ENCODE measurements around the gene DUSP1.

DUSP1 gene

DNA sequence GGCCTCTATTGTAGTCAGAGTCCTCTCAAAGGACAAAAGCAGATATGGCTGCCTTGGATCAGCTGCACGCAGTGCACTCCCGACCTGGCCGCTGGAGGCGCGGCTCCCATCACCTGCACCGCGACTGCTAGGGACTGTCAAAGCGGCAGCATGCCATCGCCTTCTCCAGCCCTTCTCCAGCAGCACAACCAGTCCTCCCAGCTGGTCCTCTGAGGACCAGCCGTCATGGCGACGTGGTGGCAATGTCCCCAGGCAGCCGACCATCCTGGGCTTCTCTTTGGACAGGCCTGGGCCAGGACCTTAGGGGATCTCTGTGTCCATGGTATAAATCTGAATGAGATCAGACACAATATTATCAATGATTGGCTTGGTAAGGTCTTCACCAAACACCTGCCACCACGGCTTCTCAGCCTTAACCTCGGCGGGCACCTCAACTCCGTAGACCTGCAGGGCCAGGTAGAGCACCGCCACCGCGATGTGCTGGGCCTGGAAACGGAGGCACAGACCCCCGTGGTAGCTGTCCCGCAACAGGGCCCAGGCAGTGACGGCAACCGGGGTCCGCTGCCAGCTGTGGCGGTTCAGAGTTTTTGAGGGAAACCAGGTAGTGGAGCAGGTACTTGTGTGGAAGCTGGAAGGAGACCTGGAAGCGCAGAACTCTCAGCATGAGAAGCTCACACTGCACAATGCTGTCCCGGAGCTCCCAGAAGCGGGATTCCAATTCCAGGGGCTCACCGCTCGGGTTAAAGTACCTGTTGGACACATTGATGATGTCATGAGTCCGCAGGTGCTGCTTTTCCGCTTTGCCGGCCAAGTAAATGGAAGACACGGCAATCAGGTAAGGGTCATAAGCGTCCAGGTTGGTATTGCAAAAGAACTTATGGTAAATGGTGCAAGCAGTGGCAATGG lies 8.5 kb downstream of the DUSP1 start:
- no peak for DNase-seq

DNA sequence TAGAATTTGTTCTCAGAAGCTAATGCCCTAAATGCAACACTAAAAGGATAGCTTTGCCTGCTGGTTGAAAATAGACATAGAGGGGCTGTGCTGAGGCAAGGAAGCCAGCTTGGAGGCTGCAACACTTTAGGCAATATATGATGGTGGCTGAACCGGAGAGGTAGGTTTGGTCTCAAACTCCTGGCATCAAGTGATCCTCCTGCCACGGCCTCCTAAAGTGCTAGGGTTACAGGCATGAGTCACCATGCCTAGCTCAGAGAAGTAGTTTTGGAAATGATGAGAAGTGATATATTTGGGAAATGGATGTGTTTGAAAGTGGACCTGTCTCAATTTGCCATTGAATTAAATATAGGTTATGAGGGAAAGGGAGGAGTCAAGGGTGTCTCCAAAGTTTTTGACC lies 10.0 kb downstream of the DUSP1 start:
- DNase-seq, result no peak

- no peak for DNase-seq
Observed at GRCh38 chr5:172760136-172760535, 10.9 kb downstream of the DUSP1 start.

DNA sequence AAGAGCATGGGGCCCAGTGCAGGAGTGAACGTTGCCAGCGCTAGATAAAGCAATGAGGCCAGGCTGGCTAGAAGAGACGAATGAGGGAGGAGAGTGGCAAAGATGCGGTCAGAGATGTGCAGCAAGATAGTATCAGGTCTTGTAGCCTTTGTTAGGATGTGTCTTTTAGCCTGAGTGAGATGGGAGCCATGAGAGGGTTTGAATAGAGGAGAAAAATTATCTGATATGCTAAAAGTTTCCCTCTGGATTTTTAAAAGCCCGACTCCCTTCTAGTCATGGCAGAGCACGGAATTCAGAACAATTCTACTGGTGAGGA lies 12.2 kb downstream of the DUSP1 start:
- no peak for DNase-seq

DNA sequence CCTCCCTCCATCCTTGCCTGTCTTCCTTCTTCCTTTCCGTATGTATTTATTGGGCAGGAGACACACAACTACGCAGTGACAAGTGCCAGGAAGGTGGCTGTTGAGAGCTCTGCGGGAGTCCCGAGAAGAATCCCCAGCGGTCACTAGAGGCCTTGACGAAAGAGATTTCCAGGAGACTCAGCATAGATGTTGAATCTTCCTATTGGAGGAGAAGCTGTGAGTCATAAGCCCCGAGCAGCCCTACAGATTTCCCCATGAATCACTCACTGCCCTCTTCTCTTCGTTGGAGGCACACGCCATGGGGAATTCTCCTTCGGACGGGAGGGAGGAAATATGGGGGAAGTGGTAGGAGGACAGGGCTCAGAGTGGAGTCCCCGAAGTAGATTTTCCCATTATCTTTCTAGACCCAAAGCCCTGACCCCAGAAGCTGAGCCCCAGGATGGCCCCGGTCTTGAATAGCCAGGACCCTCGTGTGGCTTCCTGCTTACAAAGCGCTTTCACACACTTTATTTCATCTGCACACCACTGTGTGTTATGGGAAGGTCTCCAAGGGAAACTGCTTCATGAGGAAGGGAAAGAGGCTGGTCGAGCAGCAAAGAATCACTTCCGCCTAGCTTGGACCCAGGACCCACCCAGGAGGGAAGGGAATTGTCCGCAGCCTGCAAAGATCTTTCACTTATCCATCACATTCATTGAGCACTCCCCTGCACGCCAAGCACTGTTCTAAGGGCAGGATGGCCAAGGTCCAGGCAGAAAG lies 12.7 kb downstream of the DUSP1 start:
- no peak for DNase-seq

DNA sequence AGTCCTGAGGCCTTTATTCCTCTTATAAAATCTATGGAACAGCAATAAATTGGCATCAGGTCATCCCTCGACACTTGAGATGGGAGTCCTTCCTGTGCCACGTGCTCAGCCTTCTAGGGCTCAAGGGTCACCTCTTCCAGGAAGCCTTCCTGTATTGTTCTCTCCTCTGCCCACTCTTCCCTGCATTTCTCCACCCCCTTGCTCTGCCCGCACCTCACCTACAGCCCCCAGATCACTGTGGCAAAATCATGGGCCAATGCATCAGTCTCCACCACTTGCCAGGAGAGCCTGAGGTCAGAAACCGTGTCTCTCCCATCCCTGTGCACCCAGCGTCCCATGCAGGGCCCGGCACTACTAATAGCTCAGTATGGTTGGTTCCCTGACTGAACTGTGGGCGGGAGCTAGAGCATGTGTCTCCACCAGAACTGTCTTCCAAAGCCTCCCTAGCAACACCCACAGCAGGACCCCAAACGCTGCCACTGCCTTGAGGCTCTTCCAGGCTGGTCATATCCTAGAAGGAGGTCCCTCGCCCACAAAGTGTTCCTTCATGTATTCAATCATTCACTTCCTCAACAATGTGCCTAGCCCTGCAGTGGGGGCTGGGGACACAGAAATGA lies 13.5 kb downstream of the DUSP1 start:
- DNase-seq, result no peak

DNA sequence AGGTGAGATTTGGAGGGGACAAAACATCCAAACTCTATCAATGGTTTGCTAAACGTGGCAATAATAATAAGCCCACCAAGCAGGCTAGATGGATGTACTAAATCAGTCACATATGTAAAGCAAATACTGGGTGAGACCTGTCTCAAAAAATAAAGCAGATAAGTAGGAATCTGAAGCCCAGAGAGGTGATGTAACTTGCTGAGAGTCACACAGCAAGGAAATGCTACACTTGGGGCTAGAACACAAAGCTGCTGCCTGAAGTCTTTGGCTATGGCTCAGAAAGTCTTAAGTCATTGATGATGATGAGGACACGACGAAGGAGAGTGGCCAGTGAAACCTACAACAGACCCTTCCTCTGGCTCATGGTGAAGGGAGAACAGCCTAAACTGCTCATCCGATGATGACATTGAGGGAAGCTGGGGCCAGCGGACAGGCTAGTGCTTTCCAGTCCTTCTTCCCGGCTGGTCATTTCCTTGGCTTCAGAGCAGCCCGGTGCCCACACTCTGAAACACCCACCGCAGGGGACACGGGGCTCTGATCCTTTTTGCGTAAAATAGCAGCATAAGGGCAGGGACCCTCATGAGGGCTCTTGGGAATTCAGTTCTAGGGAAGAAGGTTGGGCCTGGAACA lies 14.1 kb downstream of the DUSP1 start:
- no peak for DNase-seq

DNA sequence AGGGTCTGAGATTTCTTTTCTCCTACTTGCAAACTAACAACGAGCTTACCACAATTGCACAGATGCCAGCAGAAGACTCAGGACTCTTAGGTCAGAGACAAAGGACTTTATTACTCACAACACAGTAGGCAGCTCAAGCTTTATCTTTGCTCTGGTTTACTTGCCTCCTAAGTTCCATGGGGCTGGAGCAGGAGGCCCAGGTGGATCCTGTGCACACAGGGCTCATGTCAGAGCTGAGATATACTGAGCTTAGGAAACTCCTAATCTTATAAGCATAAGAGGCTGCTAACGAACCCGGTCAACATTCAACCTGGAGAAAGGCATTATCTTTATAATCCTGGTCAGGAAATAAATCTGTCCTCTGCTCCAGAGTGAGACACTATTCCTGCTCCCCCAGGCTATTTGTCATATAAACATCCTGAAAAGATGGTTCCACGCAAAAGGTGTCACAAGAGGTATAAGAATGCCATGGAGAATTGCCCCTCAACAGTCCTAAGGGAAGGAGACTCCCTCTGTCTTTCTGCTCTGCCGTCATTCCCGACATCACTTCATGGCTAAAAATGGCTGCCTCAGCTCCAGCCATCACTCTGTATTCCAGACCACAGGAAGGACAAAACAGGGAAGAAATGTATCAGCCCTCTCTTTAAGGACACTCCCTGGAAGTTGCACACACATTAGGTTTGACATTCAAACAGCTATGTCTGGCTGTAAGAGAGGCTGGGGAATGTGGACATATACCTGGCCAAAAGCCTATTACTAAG lies 16.2 kb downstream of the DUSP1 start:
- DNase-seq, result no peak

DNA sequence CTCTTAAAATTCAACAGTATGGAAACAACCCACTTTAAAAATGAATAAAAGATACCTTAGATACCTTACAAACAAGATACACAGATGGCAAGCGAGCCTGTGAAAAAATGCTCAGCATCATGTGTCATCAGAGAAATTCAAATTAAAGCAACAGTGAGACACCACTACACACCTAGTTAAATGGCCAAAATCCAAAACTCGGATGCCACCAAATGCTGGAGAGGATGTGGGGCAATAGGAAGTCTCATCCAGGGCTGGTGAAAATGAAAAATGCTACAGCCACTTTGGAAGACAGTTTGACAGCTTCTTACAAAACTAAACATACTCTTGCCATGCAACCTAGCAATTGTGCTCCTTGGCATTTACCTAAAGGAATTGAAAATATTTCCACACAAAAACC lies 17.9 kb downstream of the DUSP1 start:
- no peak for DNase-seq

DNA sequence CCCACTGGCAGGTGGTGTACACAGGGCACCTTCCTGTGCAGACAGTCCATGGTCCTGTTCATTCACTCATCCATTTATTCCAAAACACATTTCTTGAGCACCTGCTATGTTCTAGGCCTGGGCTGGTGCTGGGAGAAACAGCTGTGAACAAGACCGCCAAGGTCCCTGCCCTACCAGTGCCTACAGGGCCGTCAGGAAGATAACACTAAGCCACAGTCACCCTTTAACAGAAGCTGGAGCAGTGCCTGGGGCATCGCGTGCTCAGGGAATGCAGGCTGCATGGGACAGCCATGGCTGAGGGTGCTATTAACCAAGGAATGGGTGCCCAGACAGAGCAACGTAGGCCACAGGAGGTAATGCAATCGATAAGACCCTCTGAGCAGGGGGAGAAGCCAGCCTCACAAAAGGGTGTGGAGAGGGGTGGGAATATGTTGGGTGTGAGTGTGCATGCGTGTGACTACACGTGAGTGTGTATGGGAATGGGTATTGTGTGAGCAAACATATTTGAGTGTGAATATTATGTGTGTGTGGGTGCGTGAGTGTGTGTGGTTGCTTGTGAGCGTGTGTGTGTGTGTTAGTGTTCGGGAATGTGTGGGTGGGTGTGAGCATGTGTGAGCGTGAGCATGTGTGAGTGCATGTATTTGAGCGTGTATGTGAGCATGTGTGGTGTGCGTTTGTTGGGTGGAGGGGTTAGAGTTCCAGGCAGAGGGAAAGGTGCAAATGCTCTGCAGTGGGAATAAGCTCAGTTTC lies 19.1 kb downstream of the DUSP1 start:
- no peak for DNase-seq

DNA sequence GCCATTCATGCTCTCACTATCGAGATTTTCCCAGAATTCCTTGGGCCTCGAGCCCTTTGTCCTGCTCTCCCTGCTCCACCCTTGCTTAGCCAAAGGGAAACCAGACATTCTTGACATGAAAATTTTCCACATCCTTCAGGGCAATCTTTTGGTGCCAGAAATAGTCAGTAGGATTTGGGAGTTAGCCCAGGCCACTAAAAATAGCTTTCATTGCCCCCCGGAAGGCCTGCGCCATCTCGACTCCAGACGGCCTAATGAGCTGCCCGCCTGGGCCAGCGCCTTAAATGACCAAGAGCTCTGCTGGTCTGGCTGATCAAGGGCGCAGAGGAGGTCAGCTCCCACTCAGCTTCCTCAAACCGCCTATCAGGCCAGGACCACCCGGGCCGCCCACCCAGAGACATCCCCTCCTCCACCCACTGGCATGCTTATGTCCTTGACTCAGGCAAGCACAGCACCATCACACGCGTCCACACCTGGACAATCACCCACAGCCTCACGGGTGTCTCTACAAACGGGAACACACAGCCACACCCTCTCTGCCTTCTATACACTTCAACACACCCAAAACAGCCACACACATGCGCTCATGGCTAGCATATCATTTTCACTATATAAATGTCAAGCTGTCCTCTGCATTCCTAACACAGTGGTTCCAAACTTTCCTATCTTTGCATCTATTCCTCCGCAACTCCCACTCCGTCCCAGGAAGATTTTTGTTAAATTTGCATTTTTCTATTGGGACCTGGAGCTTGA lies 20.9 kb downstream of the DUSP1 start:
- DNase-seq, result no peak

DNA sequence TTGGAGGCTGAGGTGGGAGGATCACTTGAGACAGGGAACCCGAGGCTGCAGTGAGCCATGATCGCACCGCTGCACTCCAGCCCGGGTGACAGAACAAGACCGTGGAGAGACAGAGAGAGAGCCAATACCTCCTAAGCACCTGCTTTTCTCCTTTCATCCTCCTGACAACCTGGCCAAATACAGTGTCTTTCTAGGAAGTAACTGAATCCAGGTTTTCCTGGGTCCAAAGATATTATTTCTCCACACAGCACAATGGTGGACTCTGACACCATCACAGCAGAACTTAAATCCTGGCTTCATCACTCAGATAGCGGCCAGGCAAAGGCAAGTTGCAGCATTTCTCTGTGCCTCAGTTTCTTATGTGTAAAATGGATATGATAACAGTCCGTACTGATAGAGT lies 21.9 kb downstream of the DUSP1 start:
- no peak for DNase-seq

DNA sequence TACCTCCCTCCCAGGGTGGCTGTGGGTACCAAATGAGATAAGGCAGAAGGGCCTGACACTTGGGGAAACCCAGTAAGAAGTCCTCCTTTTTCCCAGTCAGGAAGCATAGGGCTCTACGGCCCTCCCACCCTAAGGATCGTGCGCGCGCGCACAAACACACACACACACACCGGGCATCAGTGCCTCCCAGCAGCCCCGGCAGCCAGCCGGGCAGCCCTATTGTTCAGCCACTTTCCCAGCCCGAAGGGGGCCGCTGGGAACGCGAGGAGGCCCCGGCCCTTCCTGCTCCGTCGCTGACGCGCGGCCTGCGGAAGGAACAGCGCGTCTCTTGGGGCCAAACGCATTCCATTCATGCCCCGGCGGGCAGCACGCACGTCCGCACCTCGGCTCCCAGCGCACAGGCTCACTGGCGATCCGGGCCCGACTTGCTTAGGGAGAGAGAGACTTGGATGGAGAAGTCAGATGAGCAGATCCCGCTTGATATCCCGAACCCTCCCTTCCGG lies 22.6 kb downstream of the DUSP1 start:
- DNase-seq, result no peak

GRCh38 chr5:172747471-172747870 lies 23.5 kb downstream of the DUSP1 start:
- no peak for DNase-seq

DNA sequence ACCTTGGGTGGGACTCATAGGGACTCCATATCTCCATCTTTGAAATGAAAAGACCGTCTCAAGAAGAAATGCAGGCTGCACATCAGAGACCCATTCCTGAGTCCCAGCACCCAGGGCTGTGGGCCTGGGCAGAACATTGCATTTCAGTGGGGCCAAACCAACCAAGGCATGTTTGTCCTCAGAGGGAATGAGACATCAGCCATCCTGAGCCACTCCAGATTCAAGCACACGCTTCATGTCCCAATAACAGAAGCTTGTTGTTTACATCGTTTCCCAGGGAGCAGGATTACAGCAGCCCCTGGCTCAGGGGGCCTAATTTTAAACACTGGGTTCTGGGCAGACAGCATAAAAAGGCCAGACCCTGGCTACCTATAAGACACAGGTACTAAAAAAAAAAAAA lies 24.3 kb downstream of the DUSP1 start:
- DNase-seq, result no peak

DNA sequence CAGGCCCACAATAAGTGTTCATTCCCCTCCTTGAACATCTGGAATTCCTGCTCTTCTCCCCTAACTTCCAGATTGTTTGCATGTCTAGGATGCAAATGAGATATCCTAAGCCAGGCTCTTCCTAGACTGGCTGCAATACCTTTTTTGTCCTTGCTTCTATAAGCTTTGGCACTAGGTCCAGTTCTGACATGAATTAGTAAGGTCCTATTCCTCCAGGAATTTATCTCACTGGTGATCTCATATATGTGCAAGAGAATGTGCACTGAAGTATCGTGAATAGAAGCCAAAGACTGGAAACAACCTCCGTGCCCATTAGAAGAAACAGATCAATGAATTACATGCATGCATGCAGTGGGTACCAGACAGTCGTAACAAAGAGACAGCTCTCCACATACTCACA lies 25.2 kb downstream of the DUSP1 start:
- DNase-seq, result no peak

DNA sequence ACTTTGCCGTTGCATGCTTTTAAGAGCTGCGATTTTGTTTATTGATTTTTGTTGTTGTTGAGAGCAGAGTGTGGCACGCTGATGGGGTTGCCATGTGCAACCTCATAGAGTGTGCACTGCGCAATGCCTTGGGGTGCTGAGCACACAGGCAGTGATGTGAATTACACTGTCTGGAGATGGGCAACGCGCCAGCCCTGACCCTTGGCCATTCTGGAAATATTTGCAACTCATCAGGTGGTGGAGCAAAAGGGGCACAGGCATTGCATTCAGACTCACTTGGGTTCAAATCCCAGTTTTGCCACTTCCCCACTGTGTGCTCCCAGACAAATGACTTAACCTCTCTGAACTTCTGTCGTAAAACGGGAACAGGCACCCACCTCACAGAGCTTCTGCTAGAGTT lies 25.6 kb downstream of the DUSP1 start:
- no peak for DNase-seq

- DNase-seq, result no peak
Observed at GRCh38 chr5:172744123-172745104, 26.6 kb downstream of the DUSP1 start.

GRCh38 chr5:172743112-172743959 lies 27.7 kb downstream of the DUSP1 start:
- DNase-seq, result no peak
